CD4-positive, alpha-beta memory T cell (primary cell): ENCODE measurements around the gene GNG3. TPM values are rescaled to one million over a fixed set of nuclear protein-coding genes. Genes with fewer than 3 reads are reported as not detected.
A peak's percentile ranks its signal among the peaks of the same experiment; 100 is the strongest.

ENCODE experiments used
- CTCF ChIA-PET: fragments of 350-600 bp; sonication (Branson Sonifier 250); formaldehyde crosslinking; loops from one replicate; lab custom pipeline; 2021; ENCODE audit warnings: inconsistent platforms; ENCODE audit not compliant: partially characterized antibody; lab: Charles Lee
- POLR2A ChIA-PET: fragments of 350-600 bp; sonication (Branson Sonifier 250); formaldehyde crosslinking; loops from one replicate; lab custom pipeline; 2021; ENCODE audit not compliant: partially characterized antibody; lab: Charles Lee
- DNase-seq, 5 donors: peaks; one replicate each; pipeline versions ENCODE4 v3.0.0 to v3.0.0-alpha.2; 2020 to 2022; ENCODE audit warnings: mixed read lengths in 1 of 5
- H3K27ac ChIP-seq: one replicate; pipeline ENCODE4 v1.7.0; 2013; ENCODE audit warnings: low read depth, low read length
- H3K27me3 ChIP-seq: 2 replicates; pipeline ENCODE4 v1.7.0; 2013; ENCODE audit warnings: mild to moderate bottlenecking, low read length, moderate library complexity; ENCODE audit not compliant: insufficient read depth
- H3K36me3 ChIP-seq: 2 replicates; pipeline ENCODE4 v1.7.0; 2013; ENCODE audit warnings: mild to moderate bottlenecking, low read length, moderate library complexity; ENCODE audit not compliant: insufficient read depth
- H3K4me1 ChIP-seq: 2 replicates; pipeline ENCODE4 v1.7.0; 2013; ENCODE audit warnings: mild to moderate bottlenecking, low read length, moderate library complexity; ENCODE audit not compliant: insufficient read depth
- H3K4me3 ChIP-seq, 2 donors: one replicate each; pipeline ENCODE4 v1.7.0; 2013; ENCODE audit warnings: low read length in 2 of 2, mild to moderate bottlenecking in 1 of 2
- H3K9me3 ChIP-seq, 2 donors: one replicate each; pipeline ENCODE4 v1.7.0; 2013; ENCODE audit warnings: low read length in 2 of 2, control low read depth in 1 of 2; ENCODE audit not compliant: control insufficient read depth in 1 of 2
- H3K27ac Mint-ChIP-seq, 7 donors: one replicate each; pipeline ENCODE4 v1.8.0; 2020 to 2021; ENCODE audit warnings: mixed read lengths in 7 of 7, mild to moderate bottlenecking in 6 of 7, inconsistent platforms in 3 of 7, moderate library complexity in 3 of 7
- H3K27me3 Mint-ChIP-seq, 2 donors: one replicate each; pipeline ENCODE4 v1.8.0; 2020 to 2021; ENCODE audit warnings: mixed read lengths in 2 of 2
- H3K36me3 Mint-ChIP-seq, 2 donors: one replicate each; pipeline ENCODE4 v1.8.0; 2020 to 2021; ENCODE audit warnings: mixed read lengths in 2 of 2, inconsistent platforms in 1 of 2, mild to moderate bottlenecking in 1 of 2
- H3K4me1 Mint-ChIP-seq, 4 donors: one replicate each; pipeline ENCODE4 v1.8.0; 2020 to 2021; ENCODE audit warnings: mixed read lengths in 4 of 4, mild to moderate bottlenecking in 1 of 4
- H3K4me3 Mint-ChIP-seq, 8 donors: one replicate each; pipeline ENCODE4 v1.8.0; 2020 to 2021; ENCODE audit warnings: mixed read lengths in 8 of 8, mild to moderate bottlenecking in 7 of 8, moderate library complexity in 6 of 8, inconsistent platforms in 3 of 8
- H3K9me3 Mint-ChIP-seq, 8 donors: one replicate each; pipeline ENCODE4 v1.8.0; 2020 to 2021; ENCODE audit warnings: mixed read lengths in 8 of 8, mild to moderate bottlenecking in 5 of 8, inconsistent platforms in 3 of 8, moderate library complexity in 1 of 8
- intact Hi-C: fragments of 100-400 bp; cut with micrococcal nuclease; formaldehyde crosslinking; loops from one replicate; pipeline ENCODE4 v1.15.1; 2023
- polyA plus RNA-seq, 2 donors: library from polyadenylated mRNA; unstranded; fragments of 300-500 nt; fragmentation: Illumina TruSeq; gene quantifications; one replicate each; pipeline ENCODE4 v1.2.3, GENCODE V29; 2021
- total RNA-seq, 2 experiments: library from RNA; stranded (reverse); gene quantifications; one replicate each; pipeline ENCODE4 v1.2.3, GENCODE V29; 2021

Gene GNG3
- total and polyA plus RNA-seq, 4 experiments from 2014 or later: not detected

GRCh38 chr11:62725646-62726045 lies 18.2 kb downstream of the GNG3 start:
- H3K36me3 Mint-ChIP-seq: peaks cover 47 to 70% of the 10 kb centered on the region in 2 donors
- intact Hi-C loops: no loop called here

GRCh38 chr11:62726156-62726914 lies 18.9 kb downstream of the GNG3 start:
- ChIA-PET CTCF (interaction anchor here (0.8 to 3.3 kb wide), 8 partner anchors 12 to 135 kb away, joined by 3 to 21 read pairs (median 3); partner anchors contain the start of genes POLR2G, TMEM179B and TUT1), POLR2A (interaction anchor here (0.6 to 15.3 kb wide), 37 partner anchors 15 to 1364 kb away, joined by 3 to 283 read pairs (median 11); partner anchors contain the start of genes B3GAT3, BSCL2, C11orf98 and CSKMT)
- intact Hi-C loops: no loop called here
- Mint-ChIP-seq H3K9me3 (peaks cover 0 to 2% (median 0%) of the 10 kb centered on the region in 8 donors), H3K36me3 (peaks cover 41 to 67% of the 10 kb centered on the region in 2 donors), H3K4me3 (peak overlapping the region; percentile 84 to 98 (median 94)), H3K4me1 (peaks cover 31 to 89% (median 56%) of the 10 kb centered on the region in 4 donors), H3K27ac (peak overlapping the region; percentile 90 to 98 (median 94)), H3K27me3 (no peaks in the 10 kb centered on the region)
- DNase-seq: peak in 1 of 5 donors; percentile 47
- H3K4me1 ChIP-seq: peaks cover 54% of the 10 kb centered on the region
- peak overlapping the region; percentile 87 to 95 for H3K4me3 ChIP-seq
- H3K27me3 ChIP-seq: no peaks in the 10 kb centered on the region
- no peaks in the 10 kb centered on the region for H3K9me3 ChIP-seq
- peak overlapping the region; percentile 93 for H3K27ac ChIP-seq
- H3K36me3 ChIP-seq: peaks cover 29% of the 10 kb centered on the region

More at GRCh38 chr11:62725646-62726045, 18.2 kb downstream of the GNG3 start:
- H3K9me3 ChIP-seq: no peaks in the 10 kb centered on the region
- peaks cover 36% of the 10 kb centered on the region for H3K36me3 ChIP-seq
- no peak for DNase-seq
- peaks cover 31 to 85% (median 56%) of the 10 kb centered on the region in 4 donors for H3K4me1 Mint-ChIP-seq
- ChIA-PET CTCF (interaction anchor here (0.8 to 1.0 kb wide), 3 partner anchors 11 to 132 kb away, joined by 3 read pairs; no protein-coding TSS in a partner anchor), POLR2A (interaction anchor here (0.6 to 15.3 kb wide), 19 partner anchors 14 to 166 kb away, joined by 3 to 283 read pairs (median 21); partner anchors contain the start of genes BSCL2, C11orf98, CSKMT and EEF1G)
- H3K4me1 ChIP-seq: peaks cover 56% of the 10 kb centered on the region
- H3K27ac ChIP-seq: peak overlapping the region; percentile 93
- H3K4me3 Mint-ChIP-seq: peak overlapping the region; percentile 84 to 98 (median 94)
- peaks cover 0 to 2% (median 0%) of the 10 kb centered on the region in 8 donors for H3K9me3 Mint-ChIP-seq
- peak overlapping the region; percentile 90 to 98 (median 94) for H3K27ac Mint-ChIP-seq
- H3K4me3 ChIP-seq: peak overlapping the region; percentile 87 to 95
- no peaks in the 10 kb centered on the region for H3K27me3 Mint-ChIP-seq
- H3K27me3 ChIP-seq: no peaks in the 10 kb centered on the region

- no peaks in the 10 kb centered on the region for H3K9me3 ChIP-seq
- no peaks in the 10 kb centered on the region for H3K27me3 Mint-ChIP-seq
- H3K4me3 ChIP-seq: peak overlapping the region in 1 of 2 donors; percentile 95
- H3K36me3 ChIP-seq: peaks cover 24% of the 10 kb centered on the region
- DNase-seq: no peak
- peaks cover 0 to 2% (median 0%) of the 10 kb centered on the region in 8 donors for H3K9me3 Mint-ChIP-seq
- CTCF ChIA-PET: interaction anchor here (0.8 to 3.3 kb wide), 10 partner anchors 15 to 154 kb away, joined by 3 to 21 read pairs (median 4); partner anchors contain the start of genes C11orf98, CSKMT, POLR2G and SLC3A2
- H3K4me1 Mint-ChIP-seq: peaks cover 31 to 87% (median 53%) of the 10 kb centered on the region in 4 donors
- H3K4me3 Mint-ChIP-seq: peak overlapping the region; percentile 84 to 98 (median 95)
- peaks cover 36 to 61% of the 10 kb centered on the region in 2 donors for H3K36me3 Mint-ChIP-seq
- peak overlapping the region; percentile 93 for H3K27ac ChIP-seq
- POLR2A ChIA-PET: interaction anchor here (0.6 to 15.3 kb wide), 40 partner anchors 15 to 1365 kb away, joined by 3 to 283 read pairs (median 10); partner anchors contain the start of genes B3GAT3, BSCL2, C11orf98 and CSKMT
- H3K27me3 ChIP-seq: no peaks in the 10 kb centered on the region
- intact Hi-C loops: loop anchor here (1.0 kb wide), 5 partner anchors 18 to 154 kb away; partner anchors contain the start of gene POLR2G
- peak overlapping the region in 6 of 7 donors; percentile 94 to 99 (median 99) for H3K27ac Mint-ChIP-seq
- peaks cover 52% of the 10 kb centered on the region for H3K4me1 ChIP-seq
These were observed 19.4 kb downstream of the GNG3 start for GRCh38 chr11:62726915-62727164.

- H3K4me3 Mint-ChIP-seq: peak within 1 kb of the TSS; percentile 84 to 98 (median 96)
These were observed 19.8 kb downstream of the GNG3 start, which contains the start of gene HNRNPUL2 for GRCh38 chr11:62727165-62727871. Gene HNRNPUL2, minus strand, starts transcription at chr11:62727457. Its CDS starts 301 bp downstream, at chr11:62727156.

GRCh38 chr11:62727872-62728170 lies 20.3 kb downstream of the GNG3 start:
- Histone ChIP-seq H3K4me3 (peak overlapping the region; percentile 95 to 99), H3K27me3 (no peaks in the 10 kb centered on the region), H3K9me3 (no peaks in the 10 kb centered on the region), H3K27ac (peak overlapping the region; percentile 93), H3K4me1 (peaks cover 45% of the 10 kb centered on the region), H3K36me3 (peaks cover 15% of the 10 kb centered on the region)
- POLR2A ChIA-PET: interaction anchor here (0.7 to 15.3 kb wide), 45 partner anchors 9 to 1644 kb away, joined by 3 to 283 read pairs (median 9); partner anchors contain the start of genes B3GAT3, BSCL2, C11orf98 and CSKMT
- Mint-ChIP-seq H3K4me1 (peaks cover 28 to 79% (median 45%) of the 10 kb centered on the region in 4 donors), H3K27me3 (no peaks in the 10 kb centered on the region), H3K27ac (peak overlapping the region; percentile 98 to 99 (median 99)), H3K9me3 (peaks cover 0 to 2% (median 0%) of the 10 kb centered on the region in 8 donors), H3K4me3 (peak overlapping the region; percentile 84 to 97 (median 94)), H3K36me3 (peaks cover 27 to 53% of the 10 kb centered on the region in 2 donors)
- intact Hi-C loops: loop anchor here (1.0 to 2.0 kb wide), 9 partner anchors 19 to 153 kb away; partner anchors contain the start of genes POLR2G, STX5, TAF6L and TEX54
- DNase-seq: peak; percentile 95 to 97 (median 95)
- CTCF ChIA-PET: interaction anchor here (0.8 to 3.3 kb wide), 10 partner anchors 16 to 153 kb away, joined by 3 to 21 read pairs (median 4); partner anchors contain the start of genes C11orf98, CSKMT, POLR2G and SLC3A2

More at GRCh38 chr11:62727165-62727871, 19.8 kb downstream of the GNG3 start, which contains the start of gene HNRNPUL2:
- CTCF ChIA-PET: interaction anchor here (0.8 to 3.3 kb wide), 11 partner anchors 16 to 154 kb away, joined by 3 to 21 read pairs (median 4); partner anchors contain the start of genes C11orf98, CSKMT, POLR2G and SLC3A2
- H3K36me3 ChIP-seq: peaks cover 20% of the 10 kb centered on the region
- H3K9me3 ChIP-seq: no peaks in the 10 kb centered on the region
- H3K27ac ChIP-seq: peak within 1 kb of the TSS; percentile 93
- H3K27me3 ChIP-seq: no peaks in the 10 kb centered on the region
- Mint-ChIP-seq H3K27ac (peak within 1 kb of the TSS; percentile 98 to 99 (median 99)), H3K4me1 (peaks cover 28 to 82% (median 49%) of the 10 kb centered on the region in 4 donors), H3K9me3 (peaks cover 0 to 2% (median 0%) of the 10 kb centered on the region in 8 donors), H3K36me3 (peaks cover 32 to 57% of the 10 kb centered on the region in 2 donors), H3K27me3 (no peaks in the 10 kb centered on the region)
- POLR2A ChIA-PET: interaction anchor here (0.6 to 15.3 kb wide), 45 partner anchors 16 to 1644 kb away, joined by 3 to 283 read pairs (median 9); partner anchors contain the start of genes B3GAT3, BSCL2, C11orf98 and CSKMT
- H3K4me3 ChIP-seq: peak within 1 kb of the TSS; percentile 95 to 99
- intact Hi-C loops: loop anchor here (1.0 kb wide), 5 partner anchors 18 to 154 kb away; partner anchors contain the start of gene POLR2G
- DNase-seq: peak; percentile 99
- peaks cover 50% of the 10 kb centered on the region for H3K4me1 ChIP-seq
